H9 (cell line): Measurements from ENCODE around the gene TMEM183A. TPM values are rescaled to one million over a fixed set of nuclear protein-coding genes. Genes with fewer than 3 reads are reported as not detected.

Experiments
- DNase-seq: peaks from one replicate; pipeline ENCODE4 v3.0.0-alpha.2; 2017
- H2AFZ ChIP-seq: one replicate; pipeline ENCODE4 v1.6.1; 2013; ENCODE audit warnings: mild to moderate bottlenecking, low read length, control low read depth, moderate library complexity
- H2AK5ac ChIP-seq: 2 replicates; pipeline ENCODE4 v1.6.1; 2013; ENCODE audit warnings: low read length, control low read depth, mixed read lengths; ENCODE audit not compliant: insufficient read length
- H2BK120ac ChIP-seq: one replicate; pipeline ENCODE4 v1.6.1; 2013; ENCODE audit warnings: low read depth, mild to moderate bottlenecking, low read length, control low read depth, inconsistent platforms; ENCODE audit not compliant: poor library complexity, severe bottlenecking
- H2BK12ac ChIP-seq: 2 replicates; pipeline ENCODE4 v1.6.1; 2013; ENCODE audit warnings: low read length, control low read depth, mixed read lengths, low read depth; ENCODE audit not compliant: insufficient read length
- H2BK15ac ChIP-seq: 2 replicates; pipeline ENCODE4 v1.6.1; 2013; ENCODE audit warnings: low read depth, low read length, control low read depth
- H2BK20ac ChIP-seq: one replicate; pipeline ENCODE4 v1.6.1; 2013; ENCODE audit warnings: low read depth, mild to moderate bottlenecking, low read length, control low read depth, inconsistent platforms; ENCODE audit not compliant: poor library complexity, severe bottlenecking
- H2BK5ac ChIP-seq: 2 replicates; pipeline ENCODE4 v1.6.1; 2013; ENCODE audit warnings: low read length, control low read depth, mixed read lengths; ENCODE audit not compliant: insufficient read length
- H3K14ac ChIP-seq: 2 replicates; pipeline ENCODE4 v1.6.1; 2013; ENCODE audit warnings: low read length, control low read depth; ENCODE audit not compliant: insufficient read depth
- H3K18ac ChIP-seq: 2 replicates; pipeline ENCODE4 v1.6.1; 2013; ENCODE audit warnings: low read depth, mild to moderate bottlenecking, mixed read lengths, low read length, control low read depth; ENCODE audit not compliant: insufficient read length
- H3K23ac ChIP-seq: 2 replicates; pipeline ENCODE4 v1.6.1; 2013; ENCODE audit warnings: low read length, control low read depth, mixed read lengths, low read depth; ENCODE audit not compliant: insufficient read length
- H3K23me2 ChIP-seq: 2 replicates; pipeline ENCODE4 v1.6.1; 2013; ENCODE audit warnings: low read depth, mild to moderate bottlenecking, mixed read lengths, low read length, control low read depth; ENCODE audit not compliant: insufficient read length, poor library complexity, severe bottlenecking
- H3K27ac ChIP-seq: 2 replicates; pipeline ENCODE4 v1.5.1; 2013; ENCODE audit warnings: low read length, control low read depth, mixed read lengths, low read depth; ENCODE audit not compliant: insufficient read length
- H3K27me3 ChIP-seq: 2 replicates; pipeline ENCODE4 v1.6.1; 2013; ENCODE audit warnings: low read length, control low read depth, inconsistent platforms; ENCODE audit not compliant: insufficient read depth
- H3K4ac ChIP-seq: 2 replicates; pipeline ENCODE4 v1.6.1; 2013; ENCODE audit warnings: low read depth, mild to moderate bottlenecking, control low read depth, inconsistent platforms, low read length, moderate library complexity
- H3K4me1 ChIP-seq: 2 replicates; pipeline ENCODE4 v1.6.1; 2013; ENCODE audit warnings: low read length, control low read depth, inconsistent platforms; ENCODE audit not compliant: insufficient read depth
- H3K4me2 ChIP-seq: 2 replicates; pipeline ENCODE4 v1.6.1; 2013; ENCODE audit warnings: low read length, control low read depth, mixed read lengths; ENCODE audit not compliant: insufficient read length, insufficient read depth
- H3K56ac ChIP-seq: 2 replicates; pipeline ENCODE4 v1.6.1; 2013; ENCODE audit warnings: low read depth, mild to moderate bottlenecking, mixed read lengths, low read length, control low read depth; ENCODE audit not compliant: insufficient read length
- H3K79me1 ChIP-seq: 2 replicates; pipeline ENCODE4 v1.6.1; 2013; ENCODE audit warnings: low read depth, mild to moderate bottlenecking, moderate library complexity, low read length, control low read depth, inconsistent platforms; ENCODE audit not compliant: insufficient read depth, poor library complexity, severe bottlenecking
- H3K79me2 ChIP-seq: 2 replicates; pipeline ENCODE4 v1.6.1; 2013; ENCODE audit warnings: low read length, control low read depth, inconsistent platforms; ENCODE audit not compliant: insufficient read depth
- H3K9ac ChIP-seq: 2 replicates; pipeline ENCODE4 v1.6.1; 2013; ENCODE audit warnings: low read length, control low read depth, mixed read lengths; ENCODE audit not compliant: insufficient read length; ENCODE audit errors: extremely low read depth
- H3K9me3 ChIP-seq: one replicate; pipeline ENCODE4 v1.6.1; 2013; ENCODE audit warnings: low read depth, low read length, inconsistent platforms; ENCODE audit not compliant: control insufficient read depth
- H3T11ph ChIP-seq: one replicate; pipeline ENCODE4 v1.6.1; 2013; ENCODE audit warnings: mild to moderate bottlenecking, low read length, control low read depth, inconsistent platforms
- H4K20me1 ChIP-seq: one replicate; pipeline ENCODE4 v1.6.1; 2013; ENCODE audit not compliant: control insufficient read depth, insufficient read length, insufficient read depth
- H4K5ac ChIP-seq: 2 replicates; pipeline ENCODE4 v1.6.1; 2013; ENCODE audit warnings: low read depth, mild to moderate bottlenecking, mixed read lengths, low read length, control low read depth; ENCODE audit not compliant: insufficient read length
- H4K8ac ChIP-seq: replicated peaks from 2 replicates; pipeline ENCODE4 v1.6.1; 2013; ENCODE audit warnings: low read length, control low read depth, mixed read lengths, low read depth; ENCODE audit not compliant: insufficient read length
- H4K91ac ChIP-seq: 2 replicates; pipeline ENCODE4 v1.6.1; 2013; ENCODE audit warnings: low read depth, mild to moderate bottlenecking, moderate library complexity, mixed read lengths, low read length, control low read depth; ENCODE audit not compliant: insufficient read length
- H3K27ac Mint-ChIP-seq, 3 experiments: 2 replicates in 2 of 3; 3 replicates in 1 of 3; pipeline ENCODE4 v1.8.0; 2020 to 2021; ENCODE audit warnings: mixed read lengths in 3 of 3, mild to moderate bottlenecking in 1 of 3, moderate library complexity in 1 of 3
- H3K27me3 Mint-ChIP-seq: 2 replicates; pipeline ENCODE4 v1.8.0; 2021; ENCODE audit warnings: low read depth, mild to moderate bottlenecking, moderate library complexity, mixed read lengths
- H3K36me3 Mint-ChIP-seq, 3 experiments: 2 replicates in 2 of 3; 3 replicates in 1 of 3; pipeline ENCODE4 v1.8.0; 2020 to 2021; ENCODE audit warnings: low read depth in 3 of 3, mixed read lengths in 3 of 3; ENCODE audit not compliant: insufficient read depth in 1 of 3
- H3K4me1 Mint-ChIP-seq, 2 experiments: 2 replicates each; pipeline ENCODE4 v1.8.0; 2020; ENCODE audit warnings: mixed read lengths in 2 of 2
- H3K4me3 Mint-ChIP-seq, 2 experiments: 2 replicates in 1 of 2; 3 replicates in 1 of 2; pipeline ENCODE4 v1.8.0; 2020 to 2021; ENCODE audit warnings: mild to moderate bottlenecking in 2 of 2, mixed read lengths in 2 of 2, moderate library complexity in 1 of 2
- H3K9me3 Mint-ChIP-seq, 2 experiments: 2 replicates in 1 of 2; 3 replicates in 1 of 2; pipeline ENCODE4 v1.8.0; 2020; ENCODE audit warnings: mild to moderate bottlenecking in 2 of 2, mixed read lengths in 2 of 2, moderate library complexity in 1 of 2
- WGBS: extraction: QIAGEN DNeasy Blood & Tissue Kit; methylation state at CpG from one replicate; pipeline ENCODE4 v1.1.7; 2013; ENCODE audit warnings: missing lambda C conversion rate, low lambda C conversion rate, mixed read lengths; ENCODE audit not compliant: insufficient read length; ENCODE audit errors: extremely low coverage; 5-methylcytosine and 5-hydroxymethylcytosine counted together
- total RNA-seq: library from RNA; stranded (reverse); gene quantifications from 2 replicates; pipeline ENCODE4 v1.2.1, GENCODE V29; 2021
- TF ChIP-seq, protein P1 (sequence below): fragments of 200-600 bp; sonication (generic); conservative IDR thresholded peaks from 3 replicates; pipeline ENCODE4 v1.8.0; 2021; ENCODE audit warnings: antibody characterized with exemption, mild to moderate bottlenecking

The TMEM183A gene
- total RNA-seq, 1 experiment from 2014 or later: 93.4 TPM

DNA sequence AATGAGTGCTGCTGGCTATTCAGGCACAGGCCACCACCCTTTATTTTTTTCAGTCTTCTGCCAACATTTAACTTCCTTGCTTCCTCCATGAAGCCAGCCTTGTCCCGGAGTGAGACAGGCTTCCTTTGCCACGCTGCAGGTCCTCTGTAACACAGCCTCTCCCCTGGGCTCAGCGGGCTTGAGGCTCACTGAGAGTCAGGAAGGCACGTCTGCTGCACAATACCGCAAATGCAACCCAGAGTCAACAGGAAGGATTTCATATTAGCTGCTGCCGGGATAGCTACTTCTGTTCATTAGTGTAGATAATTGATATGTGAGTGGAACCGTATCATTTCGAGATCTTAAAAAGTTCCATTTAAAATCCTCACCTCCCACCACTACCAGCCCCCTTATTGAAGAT lies 56.1 kb downstream of the TMEM183A start:
- no peak overlapping the region for H2BK5ac ChIP-seq
- TF ChIP-seq, protein P1, sequence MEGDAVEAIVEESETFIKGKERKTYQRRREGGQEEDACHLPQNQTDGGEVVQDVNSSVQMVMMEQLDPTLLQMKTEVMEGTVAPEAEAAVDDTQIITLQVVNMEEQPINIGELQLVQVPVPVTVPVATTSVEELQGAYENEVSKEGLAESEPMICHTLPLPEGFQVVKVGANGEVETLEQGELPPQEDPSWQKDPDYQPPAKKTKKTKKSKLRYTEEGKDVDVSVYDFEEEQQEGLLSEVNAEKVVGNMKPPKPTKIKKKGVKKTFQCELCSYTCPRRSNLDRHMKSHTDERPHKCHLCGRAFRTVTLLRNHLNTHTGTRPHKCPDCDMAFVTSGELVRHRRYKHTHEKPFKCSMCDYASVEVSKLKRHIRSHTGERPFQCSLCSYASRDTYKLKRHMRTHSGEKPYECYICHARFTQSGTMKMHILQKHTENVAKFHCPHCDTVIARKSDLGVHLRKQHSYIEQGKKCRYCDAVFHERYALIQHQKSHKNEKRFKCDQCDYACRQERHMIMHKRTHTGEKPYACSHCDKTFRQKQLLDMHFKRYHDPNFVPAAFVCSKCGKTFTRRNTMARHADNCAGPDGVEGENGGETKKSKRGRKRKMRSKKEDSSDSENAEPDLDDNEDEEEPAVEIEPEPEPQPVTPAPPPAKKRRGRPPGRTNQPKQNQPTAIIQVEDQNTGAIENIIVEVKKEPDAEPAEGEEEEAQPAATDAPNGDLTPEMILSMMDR: no peak
- H2BK15ac ChIP-seq: no peak overlapping the region
- no peak overlapping the region for H2BK20ac ChIP-seq
- no peaks in the 10 kb centered on the region for H3K9me3 ChIP-seq
- WGBS: no CpG with 5 or more reads among the region's 8 CpGs
- H3K4me1 Mint-ChIP-seq: peaks cover 0 to 2% of the 10 kb centered on the region in 2 experiments; a peak in 1 of 4 replicates
- no peak overlapping the region for H4K91ac ChIP-seq
- no peak overlapping the region for H3K18ac ChIP-seq
- H3K4me1 ChIP-seq: no peaks in the 10 kb centered on the region
- H3T11ph ChIP-seq: no peak overlapping the region
- H3K9me3 Mint-ChIP-seq: peaks cover 2 to 3% of the 10 kb centered on the region in 2 experiments; a peak in 2 of 5 replicates
- no peak overlapping the region for H2AK5ac ChIP-seq
- H3K27ac Mint-ChIP-seq: peak overlapping the region in 1 of 3 experiments; percentile 26; a peak in 1 of 7 replicates
- no peaks in the 10 kb centered on the region for H3K79me1 ChIP-seq
- H3K27me3 ChIP-seq: no peaks in the 10 kb centered on the region
- no peak overlapping the region for H3K4ac ChIP-seq
- no peaks in the 10 kb centered on the region for H3K23me2 ChIP-seq
- no peak overlapping the region for H3K4me2 ChIP-seq
- no peak overlapping the region for H3K9ac ChIP-seq
- H2AFZ ChIP-seq: no peak overlapping the region
- H3K4me3 Mint-ChIP-seq: no peak overlapping the region
- no peak overlapping the region for H4K5ac ChIP-seq
- no peak overlapping the region for H2BK12ac ChIP-seq
- no peak overlapping the region for H3K23ac ChIP-seq
- no peak overlapping the region for H3K27ac ChIP-seq
- no peak overlapping the region for H4K8ac ChIP-seq
- peaks cover 12 to 33% (median 33%) of the 10 kb centered on the region in 3 experiments for H3K36me3 Mint-ChIP-seq
- no peak overlapping the region for H2BK120ac ChIP-seq
- no peaks in the 10 kb centered on the region for H4K20me1 ChIP-seq
- H3K56ac ChIP-seq: no peak overlapping the region
- H3K79me2 ChIP-seq: no peaks in the 10 kb centered on the region
- no peak overlapping the region for H3K14ac ChIP-seq
- no peak for DNase-seq
- H3K27me3 Mint-ChIP-seq: no peaks in the 10 kb centered on the region
